C4-2B (cell line): ENCODE measurements around the gene PLCG2.

Experiments
- H3K27ac ChIP-seq: fragments of 450-650 bp; 2 replicates; pipeline ENCODE4 v1.5.1; 2017
- ZFX ChIP-seq: fragments of 450-650 bp; IDR thresholded peaks from 2 replicates; pipeline ENCODE4 v1.6.1; 2017
- TF ChIP-seq, protein P1 (sequence below): fragments of 450-650 bp; conservative IDR thresholded peaks from 2 replicates; pipeline ENCODE4 v1.5.1; 2017; ENCODE audit warnings: mild to moderate bottlenecking

Gene PLCG2

DNA sequence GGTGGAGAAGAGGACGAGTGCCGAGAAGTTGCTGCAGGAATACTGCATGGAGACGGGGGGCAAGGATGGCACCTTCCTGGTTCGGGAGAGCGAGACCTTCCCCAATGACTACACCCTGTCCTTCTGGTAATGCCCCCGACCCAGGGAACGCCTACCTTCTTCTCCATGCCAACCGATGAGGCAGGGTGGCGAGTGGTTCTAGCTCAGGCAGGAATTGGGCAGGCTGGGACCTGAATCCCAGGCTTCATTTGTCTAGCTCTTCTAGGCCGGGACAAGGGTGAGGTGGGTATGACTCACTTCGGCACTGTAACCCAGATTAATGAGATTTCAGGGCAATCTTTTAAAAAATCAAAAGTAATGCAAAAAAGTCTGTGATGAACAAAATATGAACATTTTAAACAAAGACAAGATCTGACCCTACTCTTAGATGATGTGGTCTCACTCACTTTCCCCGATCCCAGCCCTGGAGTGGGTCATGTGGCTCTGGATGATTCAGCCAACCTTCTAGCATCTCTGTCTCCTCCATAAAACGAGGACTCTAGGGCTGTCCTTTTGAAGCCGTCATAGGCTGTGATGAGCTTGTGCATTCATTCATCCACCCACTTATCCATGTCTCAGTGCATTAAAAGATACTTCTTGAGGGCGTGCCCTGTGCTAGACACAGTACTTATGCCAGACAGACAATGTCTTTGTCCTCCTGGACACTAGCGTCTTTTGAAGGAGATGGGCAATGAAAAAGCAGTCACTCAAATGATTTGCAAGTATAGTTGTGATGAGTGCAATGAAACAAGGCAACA lies 129.6 kb downstream of the PLCG2 start:
- no peak overlapping the region for H3K27ac ChIP-seq
- no peak for TF ChIP-seq ZFX
- TF ChIP-seq, protein P1, sequence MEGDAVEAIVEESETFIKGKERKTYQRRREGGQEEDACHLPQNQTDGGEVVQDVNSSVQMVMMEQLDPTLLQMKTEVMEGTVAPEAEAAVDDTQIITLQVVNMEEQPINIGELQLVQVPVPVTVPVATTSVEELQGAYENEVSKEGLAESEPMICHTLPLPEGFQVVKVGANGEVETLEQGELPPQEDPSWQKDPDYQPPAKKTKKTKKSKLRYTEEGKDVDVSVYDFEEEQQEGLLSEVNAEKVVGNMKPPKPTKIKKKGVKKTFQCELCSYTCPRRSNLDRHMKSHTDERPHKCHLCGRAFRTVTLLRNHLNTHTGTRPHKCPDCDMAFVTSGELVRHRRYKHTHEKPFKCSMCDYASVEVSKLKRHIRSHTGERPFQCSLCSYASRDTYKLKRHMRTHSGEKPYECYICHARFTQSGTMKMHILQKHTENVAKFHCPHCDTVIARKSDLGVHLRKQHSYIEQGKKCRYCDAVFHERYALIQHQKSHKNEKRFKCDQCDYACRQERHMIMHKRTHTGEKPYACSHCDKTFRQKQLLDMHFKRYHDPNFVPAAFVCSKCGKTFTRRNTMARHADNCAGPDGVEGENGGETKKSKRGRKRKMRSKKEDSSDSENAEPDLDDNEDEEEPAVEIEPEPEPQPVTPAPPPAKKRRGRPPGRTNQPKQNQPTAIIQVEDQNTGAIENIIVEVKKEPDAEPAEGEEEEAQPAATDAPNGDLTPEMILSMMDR, result no peak

DNA sequence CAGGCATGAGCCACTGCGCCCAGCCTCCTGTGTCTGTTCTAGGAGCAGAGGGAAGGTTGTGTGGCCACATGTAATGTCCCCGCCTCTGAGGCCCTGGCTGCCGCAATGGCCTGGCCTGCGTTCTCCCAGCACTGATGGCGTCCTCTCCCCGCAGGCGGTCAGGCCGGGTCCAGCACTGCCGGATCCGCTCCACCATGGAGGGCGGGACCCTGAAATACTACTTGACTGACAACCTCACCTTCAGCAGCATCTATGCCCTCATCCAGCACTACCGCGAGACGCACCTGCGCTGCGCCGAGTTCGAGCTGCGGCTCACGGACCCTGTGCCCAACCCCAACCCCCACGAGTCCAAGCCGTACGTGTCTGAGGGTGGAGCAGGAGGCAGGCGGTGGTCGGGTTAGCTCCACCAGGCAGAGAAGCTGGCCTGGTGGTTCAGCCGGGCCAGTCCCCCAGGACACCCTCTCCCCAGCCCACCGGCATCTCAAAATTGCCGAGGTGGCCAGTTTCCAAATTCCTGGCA lies 131.3 kb downstream of the PLCG2 start:
- TF ChIP-seq, protein P1, result no peak
- no peak for TF ChIP-seq ZFX
- H3K27ac ChIP-seq, result no peak overlapping the region

DNA sequence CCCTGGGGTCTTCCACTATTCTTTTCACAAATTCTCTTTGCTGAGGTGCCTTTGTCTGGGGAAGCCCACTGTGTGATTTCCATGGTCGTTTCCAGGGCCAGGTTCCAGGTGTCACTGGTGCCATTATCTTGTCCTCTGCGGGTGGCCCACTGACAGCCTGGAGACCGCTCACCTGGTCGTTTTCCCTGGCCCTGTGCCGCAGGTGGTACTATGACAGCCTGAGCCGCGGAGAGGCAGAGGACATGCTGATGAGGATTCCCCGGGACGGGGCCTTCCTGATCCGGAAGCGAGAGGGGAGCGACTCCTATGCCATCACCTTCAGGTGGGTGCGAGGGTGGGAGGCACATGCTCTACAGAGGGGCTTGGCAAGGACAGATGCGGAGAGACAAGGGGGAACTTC lies 133.3 kb downstream of the PLCG2 start:
- H3K27ac ChIP-seq, result no peak overlapping the region
- no peak for TF ChIP-seq ZFX
- TF ChIP-seq, protein P1, result no peak

DNA sequence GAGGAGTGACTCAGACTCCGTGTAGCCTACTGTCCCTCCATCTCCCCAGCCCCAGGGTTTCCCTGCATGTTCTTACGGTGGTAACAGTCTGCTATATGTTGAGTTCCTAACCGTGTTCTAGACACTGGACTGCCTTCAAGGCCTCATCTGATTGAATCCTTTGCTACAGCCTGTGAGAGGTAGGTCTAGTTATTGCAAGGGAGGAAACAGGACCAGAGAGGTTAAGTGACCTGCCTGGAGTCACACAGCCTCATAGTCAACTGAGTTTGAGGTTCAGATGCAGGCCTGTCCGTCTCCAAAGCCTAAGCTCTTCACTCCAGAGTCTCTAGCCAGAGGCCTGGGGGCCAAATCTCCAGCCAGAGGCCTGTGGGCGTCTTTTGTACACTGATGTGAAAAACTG lies 134.1 kb downstream of the PLCG2 start:
- TF ChIP-seq, protein P1, result no peak
- TF ChIP-seq ZFX, result no peak
- H3K27ac ChIP-seq, result no peak overlapping the region

DNA sequence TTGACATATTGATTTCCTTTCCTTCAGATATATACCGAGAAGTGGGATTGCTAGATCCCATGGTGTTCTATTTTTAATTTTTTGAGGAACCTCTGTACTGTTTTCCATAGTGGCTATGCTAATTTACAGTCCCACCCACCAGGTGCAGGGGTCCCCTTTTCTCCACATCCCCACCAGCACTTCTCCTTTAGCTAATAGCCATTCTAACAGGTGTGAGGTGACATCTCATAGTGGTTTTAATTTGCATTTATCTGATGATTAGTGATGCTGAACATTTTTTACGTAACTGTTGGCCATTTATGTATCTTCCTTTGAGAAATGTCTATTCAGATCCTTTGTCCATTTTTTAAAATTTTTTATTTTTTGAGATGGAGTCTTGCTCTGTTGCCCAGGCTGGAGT lies 138.3 kb downstream of the PLCG2 start:
- no peak for TF ChIP-seq ZFX
- TF ChIP-seq, protein P1, result no peak
- no peak overlapping the region for H3K27ac ChIP-seq

DNA sequence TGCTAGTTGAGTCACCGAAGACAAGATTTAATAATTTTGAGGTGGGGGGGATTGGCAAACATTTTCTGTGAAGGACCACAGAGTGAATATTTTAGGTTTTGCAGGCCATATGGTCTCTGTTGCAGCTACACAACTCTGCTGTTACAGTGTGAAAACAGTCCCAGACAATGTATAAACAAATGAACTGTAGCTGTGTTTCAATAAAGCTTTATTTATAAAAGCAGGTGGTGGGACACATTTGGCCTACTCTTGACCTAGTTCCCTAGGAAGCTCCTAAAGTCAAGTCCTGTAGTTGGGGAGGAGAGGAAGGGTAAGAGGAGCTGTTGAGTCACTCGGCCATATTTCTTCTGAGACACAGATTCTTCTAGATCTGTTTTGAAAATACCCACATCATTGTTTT lies 139.8 kb downstream of the PLCG2 start:
- TF ChIP-seq, protein P1, result no peak
- no peak for TF ChIP-seq ZFX
- no peak overlapping the region for H3K27ac ChIP-seq

DNA sequence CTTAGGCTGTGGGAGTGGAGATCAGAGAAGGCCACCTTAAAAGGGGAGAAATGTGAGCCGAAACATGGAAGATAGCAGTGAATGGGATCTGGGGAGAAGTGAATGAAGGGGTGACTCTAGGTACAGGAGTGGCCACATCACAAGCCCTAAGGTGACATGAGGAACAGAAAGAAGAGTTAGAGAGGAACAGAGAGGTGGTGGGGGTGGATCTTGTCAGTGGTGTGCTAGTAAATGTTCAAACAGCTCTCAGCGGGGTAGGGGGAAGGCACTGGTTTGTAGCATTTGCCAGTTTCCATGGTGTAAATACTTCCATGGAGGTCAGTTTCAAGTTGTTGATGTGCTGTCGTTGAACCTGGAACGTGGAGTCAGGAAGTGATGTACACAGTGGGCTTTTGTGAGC lies 141.4 kb downstream of the PLCG2 start:
- TF ChIP-seq, protein P1, result no peak
- TF ChIP-seq ZFX, result no peak
- no peak overlapping the region for H3K27ac ChIP-seq
